Skeletal muscle tissue (tissue), 4 donors: Measurements from ENCODE around the gene UNC79. TPM values are rescaled to one million over a fixed set of nuclear protein-coding genes. Genes with fewer than 3 reads are reported as not detected.

Source experiments
- H3K27ac ChIP-seq: one replicate; pipeline ENCODE4 v1.7.0; 2013; ENCODE audit warnings: mild to moderate bottlenecking, low read depth, low read length, inconsistent platforms
- H3K27me3 ChIP-seq, 3 donors: one replicate each; pipeline ENCODE4 v1.7.0; 2013; ENCODE audit warnings: low read length in 3 of 3; ENCODE audit not compliant: control insufficient read depth in 3 of 3, insufficient read depth in 3 of 3
- H3K36me3 ChIP-seq, 3 donors: one replicate each; pipeline ENCODE4 v1.7.0; 2013; ENCODE audit warnings: low read length in 3 of 3; ENCODE audit not compliant: control insufficient read depth in 3 of 3, insufficient read depth in 3 of 3
- H3K4me1 ChIP-seq, 3 donors: one replicate each; pipeline ENCODE4 v1.7.0; 2013; ENCODE audit warnings: low read length in 3 of 3, mild to moderate bottlenecking in 3 of 3; ENCODE audit not compliant: control insufficient read depth in 3 of 3, insufficient read depth in 3 of 3
- H3K4me3 ChIP-seq, 3 donors: one replicate each; pipeline ENCODE4 v1.7.0; 2013; ENCODE audit warnings: low read length in 3 of 3
- H3K9ac ChIP-seq, 3 donors: one replicate each; pipeline ENCODE4 v1.7.0; 2013; ENCODE audit warnings: low read length in 3 of 3, mild to moderate bottlenecking in 3 of 3, moderate library complexity in 2 of 3, low read depth in 1 of 3
- H3K9me3 ChIP-seq, 3 donors: one replicate each; pipeline ENCODE4 v1.7.0; 2013; ENCODE audit warnings: low read length in 3 of 3; ENCODE audit not compliant: control insufficient read depth in 3 of 3
- total RNA-seq: library from RNA; depleted of rRNA; stranded (reverse); fragments of >200 nt; gene quantifications from one replicate; pipeline ENCODE4 v1.2.3, GENCODE V29; 2014
- donor health status: Osteomylitis.

The UNC79 gene
- total RNA-seq, 1 donor from 2014 or later: under 0.01 TPM

DNA sequence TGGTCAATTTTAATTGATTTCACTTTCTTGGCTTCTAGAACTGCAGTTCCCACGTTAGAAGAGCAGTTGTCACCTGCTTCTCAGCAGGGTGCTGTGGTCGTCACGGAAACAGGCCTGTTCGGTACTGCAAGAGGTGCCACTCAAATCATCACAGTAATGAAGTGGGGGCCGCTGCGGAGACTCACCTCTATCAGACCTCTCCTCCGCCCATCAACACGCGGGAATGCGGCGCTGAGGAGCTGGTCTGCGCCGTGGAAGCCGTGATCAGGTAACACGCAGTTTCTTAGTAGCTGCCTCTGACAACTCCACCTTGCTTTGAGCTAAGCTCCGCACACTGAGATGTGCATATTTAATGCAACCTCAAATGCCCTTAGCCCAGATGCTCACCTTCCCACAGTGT, 107.2 kb downstream of the UNC79 start:
- no peaks in the 10 kb centered on the region for H3K9me3 ChIP-seq
- no peak overlapping the region for H3K27ac ChIP-seq
- H3K4me3 ChIP-seq: no peak overlapping the region
- no peaks in the 10 kb centered on the region for H3K4me1 ChIP-seq
- no peaks in the 10 kb centered on the region for H3K27me3 ChIP-seq
- H3K36me3 ChIP-seq: no peaks in the 10 kb centered on the region
- H3K9ac ChIP-seq: no peak overlapping the region

DNA sequence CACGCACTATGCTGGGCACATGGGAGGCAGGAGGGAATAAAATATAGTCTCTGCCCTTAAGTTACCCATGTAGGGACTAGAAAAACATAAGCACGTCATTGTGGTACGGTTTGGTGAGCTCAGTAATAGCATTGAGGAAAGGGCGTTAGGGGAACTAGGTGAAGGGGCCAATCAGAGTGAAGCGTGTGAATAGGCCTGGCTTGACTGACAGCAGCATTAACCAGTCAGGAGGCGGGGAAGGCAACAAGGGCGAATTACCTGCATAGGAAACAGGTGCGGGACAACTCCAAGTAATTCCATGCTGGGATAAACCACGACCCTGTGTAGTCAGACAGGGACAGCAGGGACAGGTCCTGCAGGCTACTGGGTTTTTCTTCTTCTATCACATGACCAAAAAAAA, 107.7 kb downstream of the UNC79 start:
- Histone ChIP-seq H3K4me3 (no peak overlapping the region), H3K9me3 (no peaks in the 10 kb centered on the region), H3K27me3 (no peaks in the 10 kb centered on the region), H3K4me1 (no peaks in the 10 kb centered on the region), H3K9ac (no peak overlapping the region), H3K36me3 (no peaks in the 10 kb centered on the region), H3K27ac (no peak overlapping the region)

DNA sequence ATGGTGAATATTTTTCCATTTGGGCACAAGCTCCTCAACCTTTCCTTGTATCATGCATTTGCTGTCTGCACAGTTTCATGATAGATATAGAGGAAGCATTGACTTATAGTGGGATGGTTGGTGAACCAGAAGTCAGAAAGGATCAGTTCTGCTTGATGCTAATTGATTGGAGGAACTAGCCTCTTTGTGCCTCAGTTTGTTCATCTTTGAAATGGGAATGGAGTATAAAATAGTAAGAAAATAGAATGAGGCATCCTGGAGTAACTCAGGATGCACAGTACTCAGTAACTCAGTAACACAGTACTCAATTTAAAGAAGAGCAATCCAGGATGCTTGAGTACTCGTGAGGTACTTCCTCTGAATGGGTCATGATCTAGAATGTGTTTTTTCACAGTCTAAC, 109.5 kb downstream of the UNC79 start:
- Histone ChIP-seq H3K4me1 (no peaks in the 10 kb centered on the region), H3K9me3 (no peaks in the 10 kb centered on the region), H3K27me3 (no peaks in the 10 kb centered on the region), H3K9ac (no peak overlapping the region), H3K27ac (no peak overlapping the region), H3K36me3 (no peaks in the 10 kb centered on the region), H3K4me3 (no peak overlapping the region)

DNA sequence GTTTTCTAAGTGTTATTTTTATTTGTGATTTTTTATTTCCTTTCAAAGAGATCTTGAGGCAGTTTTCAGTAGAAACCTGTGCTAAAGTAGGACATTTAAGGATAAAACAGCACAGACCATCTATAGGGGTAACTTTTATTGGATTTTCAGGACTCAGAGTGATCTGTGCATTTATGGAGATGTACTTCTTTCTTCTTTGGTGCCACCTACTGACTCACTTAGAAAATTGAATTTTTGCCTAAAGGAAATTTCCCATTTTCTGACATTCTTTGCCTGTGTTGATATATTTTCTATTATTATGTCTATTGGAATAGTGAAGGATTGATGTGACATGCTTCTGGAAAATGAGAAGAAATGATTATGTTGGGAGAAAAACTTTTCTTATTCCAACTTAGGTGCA, 113.0 kb downstream of the UNC79 start:
- no peak overlapping the region for H3K9ac ChIP-seq
- H3K9me3 ChIP-seq: no peaks in the 10 kb centered on the region
- no peak overlapping the region for H3K27ac ChIP-seq
- H3K4me1 ChIP-seq: no peaks in the 10 kb centered on the region
- no peak overlapping the region for H3K4me3 ChIP-seq
- H3K27me3 ChIP-seq: no peaks in the 10 kb centered on the region
- H3K36me3 ChIP-seq: no peaks in the 10 kb centered on the region

DNA sequence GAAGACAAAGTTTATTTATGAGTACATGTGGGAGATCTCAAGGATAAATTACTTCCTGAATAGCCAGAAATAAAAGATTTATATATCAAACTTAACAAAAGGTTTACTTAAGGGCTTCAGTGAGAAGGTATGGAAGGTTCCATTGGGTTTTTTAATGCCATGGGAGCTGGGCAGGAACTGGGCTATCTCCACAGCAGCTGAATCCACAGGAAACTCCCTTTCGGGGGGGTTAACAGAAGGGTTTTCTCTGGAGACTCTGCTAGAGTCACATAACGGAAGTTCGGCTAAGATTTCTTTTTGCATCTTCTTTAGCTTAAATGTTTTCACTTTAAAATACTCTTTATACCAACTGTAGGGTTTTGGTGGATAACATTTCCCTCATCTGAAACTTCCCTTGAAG, 113.5 kb downstream of the UNC79 start:
- H3K4me1 ChIP-seq: no peaks in the 10 kb centered on the region
- no peaks in the 10 kb centered on the region for H3K9me3 ChIP-seq
- no peaks in the 10 kb centered on the region for H3K27me3 ChIP-seq
- no peak overlapping the region for H3K27ac ChIP-seq
- H3K36me3 ChIP-seq: no peaks in the 10 kb centered on the region
- no peak overlapping the region for H3K9ac ChIP-seq
- no peak overlapping the region for H3K4me3 ChIP-seq

DNA sequence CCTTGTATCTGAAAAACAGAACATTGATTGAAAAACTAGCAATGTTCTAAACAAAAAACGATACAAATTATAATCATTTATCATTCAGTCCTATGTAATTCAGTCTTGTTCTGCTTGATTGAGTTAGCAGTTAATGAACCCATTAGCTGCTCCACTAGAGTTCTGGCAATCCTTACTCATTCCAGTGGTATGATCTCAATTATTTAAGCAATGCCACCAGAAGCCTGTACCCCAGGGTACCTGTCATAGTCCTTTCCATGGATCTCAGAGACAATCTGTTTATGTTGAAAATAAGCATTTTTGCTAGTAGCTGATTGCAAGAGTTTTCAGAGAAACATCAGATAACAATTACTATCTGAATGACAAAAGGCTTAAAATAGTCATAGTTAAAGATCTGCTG, 115.9 kb downstream of the UNC79 start:
- H3K4me1 ChIP-seq: no peaks in the 10 kb centered on the region
- no peaks in the 10 kb centered on the region for H3K36me3 ChIP-seq

DNA sequence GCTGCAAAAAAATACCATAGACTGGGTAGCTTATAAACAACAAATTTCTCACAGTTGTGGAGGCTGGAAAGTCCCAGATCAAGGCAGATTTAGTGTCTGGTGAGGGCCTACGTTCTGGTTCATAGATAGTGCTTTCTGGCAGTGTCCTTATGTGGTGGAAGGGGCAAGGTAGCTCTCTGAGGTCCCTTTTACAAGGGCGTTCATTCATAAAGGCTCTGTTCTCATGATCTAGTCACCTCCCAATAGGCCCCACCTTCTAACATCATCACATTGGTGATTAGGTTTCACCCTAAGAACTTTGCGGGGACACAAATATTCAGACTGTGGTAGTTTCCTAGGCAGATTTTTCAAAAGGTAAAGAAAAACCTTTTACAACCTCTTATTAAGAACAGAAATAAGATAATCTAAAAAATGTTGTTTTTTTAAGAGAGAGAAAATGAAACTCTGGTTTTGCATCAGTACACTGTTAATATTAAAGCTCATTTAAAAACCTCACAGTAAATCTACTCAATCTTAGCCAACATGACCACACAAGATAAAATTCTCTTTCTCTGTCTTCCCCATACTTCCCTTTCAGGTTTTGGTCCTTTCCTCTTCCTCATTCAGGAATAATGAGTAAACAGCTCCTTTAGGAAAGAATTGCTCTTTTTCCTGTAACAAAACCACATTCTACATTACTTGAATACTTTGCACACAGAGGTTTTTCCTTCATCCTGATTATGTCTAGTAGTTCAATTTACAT, 117.5 kb downstream of the UNC79 start:
- no peaks in the 10 kb centered on the region for H3K27me3 ChIP-seq
- H3K27ac ChIP-seq: no peak overlapping the region
- no peaks in the 10 kb centered on the region for H3K9me3 ChIP-seq
- H3K4me1 ChIP-seq: no peaks in the 10 kb centered on the region
- no peak overlapping the region for H3K9ac ChIP-seq
- H3K36me3 ChIP-seq: no peaks in the 10 kb centered on the region
- H3K4me3 ChIP-seq: no peak overlapping the region

More for the DNA sequence above, 115.9 kb downstream of the UNC79 start:
- Histone ChIP-seq H3K9ac (no peak overlapping the region), H3K4me3 (no peak overlapping the region), H3K27me3 (no peaks in the 10 kb centered on the region), H3K27ac (no peak overlapping the region), H3K9me3 (no peaks in the 10 kb centered on the region)

DNA sequence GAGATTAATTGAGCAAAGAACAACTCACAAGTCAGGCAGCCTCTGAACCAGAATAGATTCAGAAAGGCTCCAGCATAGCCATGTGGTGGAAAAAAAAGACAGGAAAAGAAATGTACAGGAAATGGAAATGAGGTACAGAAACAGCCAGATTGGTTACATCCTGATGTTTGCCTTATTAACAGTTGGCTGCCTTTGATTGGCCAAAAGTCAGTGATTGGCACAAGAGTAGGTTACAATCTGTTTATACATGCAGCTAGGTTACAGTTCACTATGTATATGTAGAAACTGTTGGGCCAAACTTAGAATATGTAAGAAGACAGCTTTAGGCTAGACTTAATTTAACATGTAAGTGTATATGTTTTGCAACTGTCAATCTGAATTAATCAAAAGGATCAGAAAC, 118.9 kb downstream of the UNC79 start:
- no peaks in the 10 kb centered on the region for H3K9me3 ChIP-seq
- no peaks in the 10 kb centered on the region for H3K27me3 ChIP-seq
- no peak overlapping the region for H3K9ac ChIP-seq
- no peak overlapping the region for H3K27ac ChIP-seq
- no peaks in the 10 kb centered on the region for H3K36me3 ChIP-seq
- no peak overlapping the region for H3K4me3 ChIP-seq
- H3K4me1 ChIP-seq: no peaks in the 10 kb centered on the region

DNA sequence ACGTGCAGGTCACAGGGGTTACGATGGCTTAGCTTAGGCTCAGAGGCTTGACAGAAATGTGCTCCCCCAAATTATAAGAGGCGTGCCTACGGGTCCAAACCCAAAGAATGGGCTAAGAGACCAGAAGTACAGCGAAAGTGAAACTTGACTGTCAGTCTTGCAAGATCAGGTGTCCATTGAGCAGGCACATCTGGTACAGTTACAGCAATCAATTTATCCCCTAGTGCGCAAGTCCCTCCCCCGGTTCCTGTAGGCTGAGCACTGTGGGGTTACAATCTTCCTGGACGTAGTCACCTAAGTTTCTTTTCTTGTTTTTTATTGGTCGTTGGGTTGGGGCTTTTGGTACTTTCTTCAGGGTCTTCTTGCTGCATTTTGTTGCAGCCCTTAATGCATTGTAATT, 134.2 kb downstream of the UNC79 start:
- Histone ChIP-seq H3K4me1 (peaks cover 0 to 2% (median 0%) of the 10 kb centered on the region in 3 donors), H3K27me3 (no peaks in the 10 kb centered on the region), H3K9me3 (no peaks in the 10 kb centered on the region), H3K27ac (no peak overlapping the region), H3K4me3 (no peak overlapping the region), H3K9ac (no peak overlapping the region), H3K36me3 (no peaks in the 10 kb centered on the region)

DNA sequence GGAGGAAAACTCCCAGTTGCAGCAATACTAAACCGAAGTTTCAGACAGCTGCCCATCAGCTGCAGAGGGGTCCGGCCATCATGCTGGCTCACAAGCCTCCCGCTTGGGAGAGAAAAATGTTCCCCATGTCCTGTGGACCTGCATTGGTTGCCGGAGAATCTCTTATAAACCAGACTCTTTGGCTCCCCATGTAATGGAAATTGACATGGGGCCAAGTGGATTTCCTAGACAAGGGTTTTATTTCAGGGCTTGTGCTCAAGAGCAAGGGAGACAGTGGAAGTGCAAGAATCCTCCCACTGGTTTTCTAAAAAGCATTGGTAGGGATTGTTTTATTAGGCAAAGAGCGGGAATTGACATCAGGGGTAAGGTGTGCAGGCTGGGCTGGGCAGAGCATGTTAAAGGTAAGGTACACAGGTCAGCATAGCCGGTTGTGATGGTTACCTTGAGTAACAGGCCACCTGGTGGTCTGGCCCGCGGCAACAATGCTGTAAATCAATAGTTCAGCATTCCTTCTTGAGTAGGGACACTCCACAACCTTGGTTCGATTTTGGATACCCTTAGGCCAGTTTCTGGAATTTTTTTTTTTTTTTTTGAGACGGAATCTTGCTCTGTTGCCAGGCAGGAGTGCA, 135.4 kb downstream of the UNC79 start:
- no peaks in the 10 kb centered on the region for H3K9me3 ChIP-seq
- H3K27me3 ChIP-seq: no peaks in the 10 kb centered on the region
- no peak overlapping the region for H3K27ac ChIP-seq
- no peak overlapping the region for H3K4me3 ChIP-seq
- peaks cover 0 to 2% (median 0%) of the 10 kb centered on the region in 3 donors for H3K4me1 ChIP-seq
- H3K9ac ChIP-seq: no peak overlapping the region
- H3K36me3 ChIP-seq: no peaks in the 10 kb centered on the region
